Large intestine (tissue), 3 donors: ENCODE results near the gene DKC1. TPM values are rescaled to one million over a fixed set of nuclear protein-coding genes. Genes with fewer than 3 reads are reported as not detected.

ENCODE experiments used
- DNase-seq, 2 donors: peaks; one replicate each; pipeline versions ENCODE4 v3.0.0 to v3.0.0-alpha.2; 2013
- H3K27ac ChIP-seq: one replicate; pipeline ENCODE4 v1.5.1; 2013; ENCODE audit warnings: low read length
- H3K27me3 ChIP-seq: 2 replicates; pipeline ENCODE4 v1.6.1; 2013; ENCODE audit warnings: low read length; ENCODE audit not compliant: control insufficient read depth, insufficient read depth
- H3K36me3 ChIP-seq: 2 replicates; pipeline ENCODE4 v1.6.1; 2013; ENCODE audit warnings: low read length; ENCODE audit not compliant: control insufficient read depth, insufficient read depth
- H3K4me1 ChIP-seq: one replicate; pipeline ENCODE4 v1.6.1; 2013; ENCODE audit warnings: low read length; ENCODE audit not compliant: control insufficient read depth, insufficient read depth
- H3K4me3 ChIP-seq: one replicate; pipeline ENCODE4 v1.5.1; 2013; ENCODE audit warnings: low read length
- H3K9me3 ChIP-seq: one replicate; pipeline ENCODE4 v1.6.1; 2013; ENCODE audit warnings: mild to moderate bottlenecking, low read depth, low read length, moderate library complexity; ENCODE audit not compliant: control insufficient read depth
- WGBS: methylation state at CpG from one replicate; pipeline ENCODE4 v1.1.5; 2013; ENCODE audit warnings: low lambda C conversion rate; ENCODE audit not compliant: insufficient coverage; 5-methylcytosine and 5-hydroxymethylcytosine counted together
- polyA plus RNA-seq: library from polyadenylated mRNA; unstranded; fragments of 120-200 nt; gene quantifications from one replicate; pipeline ENCODE4 v1.2.1, GENCODE V29; 2013

DKC1 gene
- polyA plus RNA-seq, 1 donor = 55.9 TPM

DNA sequence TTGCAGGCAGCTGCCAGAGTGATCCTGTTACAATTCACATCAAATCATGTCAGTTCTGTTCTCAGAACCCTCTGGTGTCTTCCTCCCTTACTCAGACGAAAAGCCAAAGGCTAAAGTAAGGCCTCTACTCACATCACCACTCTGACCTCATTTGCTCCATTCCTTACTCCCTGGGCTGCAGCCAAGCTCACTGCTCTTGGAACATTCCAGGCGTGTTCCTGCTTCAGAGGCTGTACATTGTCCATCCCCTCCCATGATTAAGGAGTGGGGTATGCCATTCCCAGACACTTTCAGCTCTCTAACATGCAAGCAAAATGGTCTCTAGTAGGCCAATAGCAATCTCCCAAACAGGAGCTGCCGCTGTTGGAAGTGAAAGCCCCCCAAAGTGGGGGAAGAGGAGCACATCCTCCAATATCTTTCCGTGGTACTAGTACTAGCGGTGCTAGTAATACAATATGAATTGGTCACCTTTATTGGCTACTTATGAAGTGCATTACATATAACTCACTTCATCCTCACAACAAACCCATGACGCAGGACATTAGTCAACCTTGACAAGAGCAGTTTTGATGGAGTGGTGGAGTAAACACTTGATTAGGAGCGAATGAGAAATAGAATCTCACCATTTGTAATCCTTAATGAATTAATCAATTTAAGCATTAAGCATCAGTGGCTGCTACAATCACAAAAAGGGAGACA lies 26.8 kb upstream of the DKC1 start:
- H3K4me3 ChIP-seq = no peak overlapping the region
- no CpG with 5 or more reads among the region's 7 CpGs for WGBS
- DNase-seq = no peak
- H3K36me3 ChIP-seq = no peaks in the 10 kb centered on the region
- peak overlapping the region; percentile 51 for H3K27ac ChIP-seq
- H3K9me3 ChIP-seq = no peaks in the 10 kb centered on the region
- no peaks in the 10 kb centered on the region for H3K27me3 ChIP-seq
- H3K4me1 ChIP-seq = peaks cover 3% of the 10 kb centered on the region

DNA sequence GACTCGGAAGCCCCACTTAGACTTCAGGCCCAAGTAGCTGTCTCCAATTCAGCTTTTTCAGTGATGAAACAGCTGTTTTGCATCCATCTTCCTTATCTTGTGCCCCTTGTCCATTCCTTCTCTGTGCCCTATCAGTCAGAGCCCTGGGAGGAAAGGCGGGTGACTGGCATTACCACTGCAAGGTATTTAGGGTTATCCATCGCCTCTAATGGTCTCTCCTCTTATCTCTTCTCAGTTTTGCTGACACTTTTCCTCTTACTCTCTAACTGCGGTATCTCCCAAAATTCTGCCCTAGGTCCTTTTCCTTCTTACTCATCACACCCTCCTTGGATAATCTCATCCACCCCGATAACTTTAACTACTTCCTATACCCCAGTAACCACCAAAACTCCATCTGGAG lies 25.5 kb upstream of the DKC1 start:
- H3K27me3 ChIP-seq = no peaks in the 10 kb centered on the region
- no peak for DNase-seq
- H3K27ac ChIP-seq = no peak overlapping the region
- 83% methylated on average over 1 of the region's 5 CpGs for WGBS
- H3K4me3 ChIP-seq = no peak overlapping the region
- H3K4me1 ChIP-seq = peaks cover 3% of the 10 kb centered on the region
- no peaks in the 10 kb centered on the region for H3K9me3 ChIP-seq
- H3K36me3 ChIP-seq = no peaks in the 10 kb centered on the region

DNA sequence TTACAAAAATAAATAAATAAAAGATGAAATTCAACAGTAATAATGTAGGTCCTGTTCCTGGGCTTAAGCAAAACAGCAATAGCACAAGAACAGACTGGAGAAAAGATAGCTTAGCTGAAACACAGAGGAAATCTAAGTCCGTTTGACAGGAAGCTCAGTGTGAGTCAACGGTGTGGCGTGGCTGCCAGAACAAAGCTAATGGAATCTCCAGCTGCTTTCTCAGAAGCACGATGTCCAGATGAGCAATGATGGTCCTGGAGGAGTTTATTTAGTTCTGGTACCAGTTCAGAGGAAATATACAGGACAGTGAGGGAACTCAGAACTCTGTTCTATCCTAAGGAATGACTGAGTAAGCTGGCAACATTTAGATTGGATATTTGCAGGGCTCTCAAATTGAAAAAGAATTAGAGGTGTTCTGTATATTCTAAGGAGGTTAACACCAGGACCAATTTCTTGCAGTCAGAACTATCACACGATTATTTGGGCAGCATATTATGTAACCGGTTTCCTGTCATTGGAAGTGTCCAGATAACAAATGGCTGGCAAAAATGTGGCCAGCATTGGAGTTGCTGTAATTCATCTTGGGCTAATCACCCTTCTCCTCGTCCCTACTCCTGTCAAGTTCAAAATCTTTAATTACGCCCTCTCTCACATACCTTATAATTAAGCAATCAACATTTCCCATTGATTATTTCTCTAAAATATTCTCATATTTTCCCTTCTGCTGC lies 24.5 kb upstream of the DKC1 start:
- DNase-seq = no peak
- no peaks in the 10 kb centered on the region for H3K27me3 ChIP-seq
- no peaks in the 10 kb centered on the region for H3K36me3 ChIP-seq
- 33% methylated on average over 1 of the region's 8 CpGs for WGBS
- peaks cover 3% of the 10 kb centered on the region for H3K4me1 ChIP-seq
- no peaks in the 10 kb centered on the region for H3K9me3 ChIP-seq
- H3K4me3 ChIP-seq = no peak overlapping the region
- H3K27ac ChIP-seq = peak overlapping the region; percentile 33

DNA sequence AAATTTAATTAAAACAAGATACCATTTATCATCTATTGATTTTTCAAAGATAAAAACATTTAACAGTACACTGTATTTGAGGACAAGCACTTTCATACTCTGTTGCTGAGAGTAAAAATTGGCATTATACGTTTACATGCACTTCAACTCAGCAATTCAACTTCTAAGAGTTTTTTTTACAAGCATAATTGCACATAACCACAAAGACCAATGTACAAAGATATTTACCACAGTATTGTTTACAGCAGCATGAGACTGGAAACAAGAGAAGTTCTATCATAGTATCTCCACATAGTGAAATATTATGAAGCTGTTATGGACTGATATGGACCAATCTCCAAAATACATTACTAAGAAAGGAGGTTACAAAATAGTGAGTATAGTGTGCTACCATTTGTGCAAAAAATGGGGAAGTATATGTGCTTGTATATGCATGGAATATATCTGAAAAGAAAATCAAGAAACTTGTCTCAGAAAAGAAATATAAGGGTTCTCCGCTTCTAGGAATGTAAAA lies 22.7 kb upstream of the DKC1 start:
- Histone ChIP-seq H3K27me3 (no peaks in the 10 kb centered on the region), H3K4me1 (no peaks in the 10 kb centered on the region), H3K36me3 (no peaks in the 10 kb centered on the region), H3K27ac (no peak overlapping the region), H3K9me3 (no peaks in the 10 kb centered on the region), H3K4me3 (no peak overlapping the region)
- WGBS = no CpG with 5 or more reads among the region's 2 CpGs
- DNase-seq = no peak

DNA sequence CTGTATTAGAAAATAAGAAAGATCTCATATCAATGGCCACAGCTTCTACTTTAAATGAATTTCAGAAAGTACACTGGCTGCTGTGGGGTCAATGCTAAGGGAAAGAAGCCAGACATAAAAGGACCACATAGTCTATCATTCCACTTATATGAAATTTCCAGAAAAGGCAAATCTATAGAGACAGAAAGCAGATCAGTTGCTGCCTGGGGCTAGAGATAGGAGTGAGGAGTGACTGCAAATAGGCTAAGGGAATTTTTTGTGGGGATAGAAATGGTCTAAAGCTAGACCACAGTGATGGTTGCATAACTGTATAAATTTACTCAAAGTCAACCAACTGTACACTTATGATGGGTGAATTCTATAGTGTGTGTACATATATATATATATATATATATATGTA lies 20.1 kb upstream of the DKC1 start:
- Histone ChIP-seq H3K9me3 (no peaks in the 10 kb centered on the region), H3K27me3 (no peaks in the 10 kb centered on the region), H3K4me1 (no peaks in the 10 kb centered on the region), H3K36me3 (no peaks in the 10 kb centered on the region), H3K27ac (no peak overlapping the region), H3K4me3 (no peak overlapping the region)
- DNase-seq = no peak

DNA sequence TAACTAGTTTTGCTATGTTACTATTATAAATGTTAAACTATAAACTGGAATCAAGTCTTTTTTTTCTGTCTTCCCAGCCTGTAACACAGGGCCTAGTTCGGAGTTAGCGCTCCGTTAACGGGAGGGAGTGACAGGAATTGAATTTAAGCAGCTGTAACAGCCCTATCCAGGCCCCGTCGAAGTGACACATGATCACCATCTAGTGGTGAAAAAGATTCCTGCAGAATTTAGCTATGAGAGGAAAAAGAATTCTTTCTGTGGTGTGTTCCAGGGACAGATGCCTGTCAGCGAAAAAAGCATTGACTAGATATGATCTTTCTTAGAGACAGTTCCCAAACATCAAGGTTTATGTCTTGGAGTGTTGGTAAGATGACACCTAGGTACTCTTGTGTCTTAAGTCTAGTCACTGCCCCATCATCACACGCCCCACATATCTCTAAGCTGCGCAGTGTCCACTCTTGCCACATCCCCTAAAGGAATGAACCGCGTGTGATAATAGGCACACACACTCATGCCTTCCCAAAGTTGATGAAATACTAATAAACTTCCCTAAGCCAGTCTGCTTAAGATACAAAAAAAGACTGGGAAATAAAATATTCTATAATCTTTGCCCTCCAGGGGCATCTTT lies 13.8 kb upstream of the DKC1 start:
- H3K27ac ChIP-seq = no peak overlapping the region

DNA sequence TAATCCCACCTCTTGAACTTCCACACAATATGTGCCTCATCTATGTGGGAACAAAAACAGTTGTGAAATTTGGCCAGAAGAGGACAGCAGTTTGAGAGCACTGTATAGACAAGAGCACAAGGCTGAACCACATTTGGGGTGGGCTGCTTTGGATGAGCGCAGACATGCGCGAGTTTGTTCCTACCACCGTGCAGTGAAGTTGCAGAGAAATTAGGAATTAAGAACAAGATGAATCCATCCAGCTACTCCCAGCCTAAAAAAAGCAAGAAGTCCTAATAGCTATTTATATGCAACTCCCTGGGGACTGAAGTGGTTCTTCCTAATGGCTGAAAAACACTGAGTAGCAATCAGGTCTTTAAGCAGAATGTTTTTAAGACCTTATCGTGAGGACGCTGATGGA lies 12.8 kb upstream of the DKC1 start:
- Histone ChIP-seq H3K9me3 (no peaks in the 10 kb centered on the region), H3K4me1 (no peaks in the 10 kb centered on the region), H3K4me3 (peak overlapping the region; percentile 37), H3K36me3 (no peaks in the 10 kb centered on the region), H3K27me3 (peaks cover 42% of the 10 kb centered on the region), H3K27ac (no peak overlapping the region)
- DNase-seq = no peak
- WGBS = no CpG with 5 or more reads among the region's 6 CpGs

More for the DNA sequence above, 13.8 kb upstream of the DKC1 start:
- Histone ChIP-seq H3K27me3 (peaks cover 42% of the 10 kb centered on the region), H3K4me1 (no peaks in the 10 kb centered on the region), H3K4me3 (no peak overlapping the region), H3K9me3 (no peaks in the 10 kb centered on the region), H3K36me3 (no peaks in the 10 kb centered on the region)
- DNase-seq = peak in 1 of 2 donors; percentile 17
- no CpG with 5 or more reads among the region's 11 CpGs for WGBS

DNA sequence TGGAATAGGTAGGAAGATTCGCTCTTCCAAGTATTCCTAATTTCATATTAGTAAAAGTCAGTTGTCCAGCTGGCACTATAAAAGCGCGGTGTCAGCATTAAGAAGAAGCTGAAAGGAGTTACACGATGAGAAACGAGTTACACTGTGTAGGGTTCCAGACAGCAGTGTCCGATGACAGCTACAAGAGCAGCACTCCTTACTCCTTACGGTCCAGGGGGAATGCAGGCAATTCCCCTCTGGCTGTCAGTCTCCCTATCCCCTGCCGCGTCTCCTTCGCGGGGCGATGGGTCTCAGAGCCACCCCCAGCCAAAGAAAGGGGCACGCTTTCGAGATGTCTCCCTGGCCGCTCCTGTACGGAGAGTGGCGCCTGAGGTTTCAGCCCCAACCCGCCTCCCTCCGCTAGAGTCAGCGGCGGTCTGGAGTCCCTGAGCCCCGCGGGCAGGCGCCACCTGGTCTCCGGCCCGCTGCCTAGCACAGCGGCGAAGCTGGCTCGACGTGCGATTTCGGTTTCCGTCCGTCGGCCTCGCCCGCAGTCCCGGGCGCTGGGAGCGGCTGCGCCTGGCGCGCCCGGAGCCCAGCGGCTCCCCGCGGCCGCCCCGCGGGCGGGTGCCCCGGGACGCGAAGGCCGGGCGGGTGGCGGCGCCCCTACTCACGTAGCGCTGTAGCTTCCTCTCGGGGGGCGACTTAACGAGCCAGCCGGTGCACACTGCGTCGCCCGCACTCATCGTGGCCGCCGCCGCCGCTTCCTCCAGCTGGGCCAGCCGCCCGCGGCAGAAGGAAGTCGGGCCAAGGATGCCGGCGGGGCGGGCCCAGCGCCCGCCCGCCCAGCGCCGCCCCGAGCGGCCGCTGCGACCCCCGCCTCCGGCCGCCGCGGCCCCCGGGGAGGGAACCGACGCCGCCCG lies 12.1 kb upstream of the DKC1 start, which contains the start of gene GAB3:
Gene GAB3 (minus strand): TSS at position 777 of the 902 bp plus-strand sequence. CDS start 52 bp downstream, at position 725.
- peak within 1 kb of the TSS; percentile 37 for H3K4me3 ChIP-seq
- no peak within 1 kb of the TSS for H3K27ac ChIP-seq
- no peaks in the 10 kb centered on the region for H3K36me3 ChIP-seq
- peak in 1 of 2 donors; percentile 31 for DNase-seq
- WGBS = no CpG with 5 or more reads among the region's 98 CpGs
- H3K9me3 ChIP-seq = no peaks in the 10 kb centered on the region
- H3K4me1 ChIP-seq = no peaks in the 10 kb centered on the region
- peaks cover 42% of the 10 kb centered on the region for H3K27me3 ChIP-seq

DNA sequence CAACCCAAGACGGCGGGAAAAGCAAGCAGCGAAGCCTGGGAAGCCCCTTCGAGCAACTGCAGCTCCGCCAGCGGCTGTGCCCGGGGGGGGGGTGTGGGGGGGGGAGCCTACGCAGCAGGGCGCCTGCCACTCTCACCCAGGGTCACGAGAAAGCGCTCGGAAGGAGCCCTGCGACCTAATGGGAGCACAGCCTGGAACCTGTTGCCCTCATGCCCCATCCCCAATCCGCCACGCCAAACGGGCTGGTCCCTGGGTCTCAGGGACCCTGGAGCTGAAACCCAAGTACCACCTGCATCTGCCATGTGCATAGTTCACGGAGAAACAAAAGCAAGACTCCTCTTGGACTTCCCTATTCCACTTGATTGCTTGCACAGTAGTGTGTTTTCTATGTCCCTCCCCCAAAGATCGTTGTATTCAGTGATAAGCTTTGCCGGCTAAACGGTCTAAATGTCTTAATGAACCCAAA lies 11.4 kb upstream of the DKC1 start:
- Histone ChIP-seq H3K27ac (no peak overlapping the region), H3K4me3 (no peak overlapping the region), H3K9me3 (no peaks in the 10 kb centered on the region), H3K27me3 (peaks cover 42% of the 10 kb centered on the region), H3K4me1 (no peaks in the 10 kb centered on the region), H3K36me3 (no peaks in the 10 kb centered on the region)
- WGBS = no CpG with 5 or more reads among the region's 20 CpGs
- no peak for DNase-seq
